ENCODE measurements around the gene GRAPL. TPM values are rescaled to one million over a fixed set of nuclear protein-coding genes. Genes with fewer than 3 reads are reported as not detected.
"Not testable (repeated sequence)": the region's sequence is repeated elsewhere in the genome, so short reads cannot be mapped to it uniquely, and the experiment has no call there.

The GRAPL gene
- total RNA-seq (2014; rRNA removed; shearing (Covaris generic); ENCODE audit: low replicate concordance) = 6.2 and 20.6 TPM in 2 replicates

DNA sequence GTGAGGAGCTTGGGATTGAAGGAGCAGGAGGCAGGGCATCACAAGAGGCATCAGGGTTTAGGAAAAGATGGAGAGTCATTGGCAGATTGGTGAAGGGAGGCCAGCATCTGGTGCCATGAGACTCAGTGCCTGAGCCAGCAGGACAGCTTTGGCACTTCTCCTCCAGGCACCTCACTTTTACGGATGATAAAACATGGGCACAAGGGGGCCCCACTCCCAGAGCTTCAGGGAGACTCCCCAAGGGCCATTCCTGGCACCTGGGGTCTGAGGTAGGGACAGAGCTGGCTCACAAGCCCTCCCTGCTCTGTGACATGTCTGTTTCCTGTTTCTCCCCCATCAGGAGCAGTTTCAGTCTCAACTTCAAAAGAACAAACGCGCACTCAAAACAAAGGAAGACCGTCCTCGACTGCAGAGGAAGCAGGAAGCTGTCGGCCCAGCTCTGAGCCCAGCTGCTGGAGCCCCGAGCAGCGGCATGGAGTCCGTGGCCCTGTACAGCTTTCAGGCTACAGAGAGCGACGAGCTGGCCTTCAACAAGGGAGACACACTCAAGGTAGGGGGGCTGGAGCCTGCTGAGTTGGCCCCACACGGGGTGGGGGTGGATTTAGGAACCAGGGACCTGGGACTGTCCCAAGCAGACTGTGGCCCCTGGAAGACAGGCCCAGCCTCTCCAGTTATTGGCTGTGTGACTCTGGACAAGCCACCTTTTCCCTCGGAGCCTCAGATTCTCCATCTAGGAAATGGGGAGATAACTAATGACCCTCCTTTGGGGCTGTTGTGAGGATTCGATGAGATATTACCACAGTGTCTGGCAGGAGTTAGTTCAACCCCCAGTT, at the start of gene GRAPL:
TSS of gene GRAPL (plus strand) at position 442 of the 833 bp plus-strand sequence. CDS start at position 473, 31 bp downstream.
- not testable (repeated sequence) for H3K4me3 ChIP-seq (ENCODE audit: low read length); H3K27me3 ChIP-seq (ENCODE audit: low read length); H3K9me3 ChIP-seq (ENCODE audit: low read length); H3K9ac ChIP-seq (ENCODE audit: low read length); H3K4me1 ChIP-seq (ENCODE audit: low read length); DNase-seq; H2AFZ ChIP-seq (ENCODE audit: low read length); H3K79me2 ChIP-seq (ENCODE audit: low read length); H3K36me3 ChIP-seq (ENCODE audit: insufficient read depth, low read length); H3K27ac ChIP-seq (ENCODE audit: low read length); H3K4me2 ChIP-seq (ENCODE audit: low read depth, low read length, poor library complexity, severe bottlenecking); H3K9me2 ChIP-seq (replicated peaks; ENCODE audit: insufficient read depth, low read length); H4K20me1 ChIP-seq (ENCODE audit: insufficient read depth, low read depth, low read length)

DNA sequence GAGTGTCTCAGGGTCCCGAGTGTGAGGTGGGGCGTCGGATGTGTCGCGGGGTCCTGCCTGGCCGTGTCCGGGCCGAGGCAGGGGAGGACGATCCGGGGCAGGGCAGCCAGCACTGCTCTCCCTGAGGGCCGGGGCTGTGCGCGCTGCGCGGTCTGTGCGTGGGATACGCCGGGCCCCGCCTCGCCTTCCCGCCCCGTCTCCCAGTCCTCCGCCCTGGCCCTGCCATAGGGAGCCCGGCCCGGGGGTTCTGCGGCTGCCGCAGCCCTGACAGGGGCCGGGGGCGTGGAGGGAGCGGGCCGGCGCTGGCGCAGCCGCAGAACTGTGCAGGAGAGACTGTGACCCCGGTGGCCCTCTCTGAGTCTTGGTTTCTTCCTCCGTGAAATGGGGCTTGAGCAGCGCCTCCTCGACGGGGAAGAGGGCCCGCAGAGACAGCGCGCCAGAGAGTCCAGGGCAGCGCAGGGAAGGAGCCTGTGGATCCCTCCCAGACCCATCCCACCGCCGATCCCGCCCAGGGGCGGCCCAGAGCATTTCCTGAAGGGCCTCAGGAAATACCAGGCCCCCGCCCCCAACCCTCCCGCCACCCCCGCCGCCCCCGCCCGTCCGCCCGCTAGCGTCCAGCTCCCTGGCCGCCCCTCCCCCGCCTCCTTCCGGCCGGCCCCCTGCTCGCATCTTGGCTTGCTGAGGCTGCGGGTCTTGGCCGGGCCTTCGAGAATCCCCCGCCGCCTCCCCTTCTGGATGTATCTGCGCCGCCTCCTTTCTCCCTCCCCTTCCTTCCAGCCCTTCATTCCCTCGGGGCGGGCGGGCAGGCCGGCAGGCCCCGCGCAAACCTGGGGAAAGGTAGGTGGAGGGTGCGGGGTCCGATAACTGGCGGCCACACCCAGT, 38.3 kb upstream of the GRAPL start:
- H3K4me1 ChIP-seq (ENCODE audit: low read length); H3K27me3 ChIP-seq (ENCODE audit: low read length); H3K79me2 ChIP-seq (ENCODE audit: low read length); H3K4me3 ChIP-seq (ENCODE audit: low read length); DNase-seq; H4K20me1 ChIP-seq (ENCODE audit: insufficient read depth, low read depth, low read length); H3K27ac ChIP-seq (ENCODE audit: low read length); H3K36me3 ChIP-seq (ENCODE audit: insufficient read depth, low read length); H2AFZ ChIP-seq (ENCODE audit: low read length); H3K9me3 ChIP-seq (ENCODE audit: low read length); H3K9ac ChIP-seq (ENCODE audit: low read length); H3K4me2 ChIP-seq (ENCODE audit: low read depth, low read length, poor library complexity, severe bottlenecking); H3K9me2 ChIP-seq (replicated peaks; ENCODE audit: insufficient read depth, low read length): not testable (repeated sequence)

DNA sequence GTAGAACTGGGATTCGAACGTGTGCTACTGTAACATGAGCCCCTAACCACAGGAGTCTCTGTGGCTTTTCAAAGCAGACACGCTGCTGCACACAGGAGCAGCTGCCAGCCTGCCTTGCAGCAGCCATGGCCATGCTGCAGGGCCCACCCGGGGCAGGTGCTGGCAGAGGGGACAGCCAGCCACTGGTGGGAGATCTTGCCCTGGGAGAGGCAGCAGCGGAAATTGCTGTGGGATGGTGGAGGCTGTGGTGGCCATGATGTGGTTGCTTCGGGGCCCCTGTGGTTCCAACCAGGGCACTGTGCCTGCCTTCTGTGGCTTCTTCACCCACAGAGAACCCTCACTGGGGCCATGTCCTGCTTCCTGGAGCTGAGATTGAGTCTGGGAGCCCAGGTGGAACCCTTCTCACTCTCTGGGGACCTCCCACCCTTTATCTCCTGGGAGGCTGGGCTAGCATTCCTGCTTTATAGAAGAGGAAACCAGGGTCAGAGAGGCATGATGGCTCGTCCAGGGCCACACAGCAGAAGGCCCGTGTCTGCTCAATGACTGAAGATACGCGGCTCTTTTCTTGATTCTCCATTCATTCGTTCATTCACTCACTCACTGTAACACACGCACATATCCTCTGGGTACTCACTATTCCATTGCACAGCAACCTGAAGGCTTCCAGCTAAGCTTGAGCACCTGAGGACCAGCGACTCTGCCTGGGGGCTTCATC, 37.2 kb upstream of the GRAPL start:
- H3K27ac ChIP-seq (ENCODE audit: low read length); H3K4me2 ChIP-seq (ENCODE audit: low read depth, low read length, poor library complexity, severe bottlenecking); H3K9me3 ChIP-seq (ENCODE audit: low read length); DNase-seq; H2AFZ ChIP-seq (ENCODE audit: low read length); H3K36me3 ChIP-seq (ENCODE audit: insufficient read depth, low read length); H3K4me1 ChIP-seq (ENCODE audit: low read length); H3K79me2 ChIP-seq (ENCODE audit: low read length); H3K9me2 ChIP-seq (replicated peaks; ENCODE audit: insufficient read depth, low read length); H3K4me3 ChIP-seq (ENCODE audit: low read length); H3K9ac ChIP-seq (ENCODE audit: low read length); H3K27me3 ChIP-seq (ENCODE audit: low read length); H4K20me1 ChIP-seq (ENCODE audit: insufficient read depth, low read depth, low read length): not testable (repeated sequence)

DNA sequence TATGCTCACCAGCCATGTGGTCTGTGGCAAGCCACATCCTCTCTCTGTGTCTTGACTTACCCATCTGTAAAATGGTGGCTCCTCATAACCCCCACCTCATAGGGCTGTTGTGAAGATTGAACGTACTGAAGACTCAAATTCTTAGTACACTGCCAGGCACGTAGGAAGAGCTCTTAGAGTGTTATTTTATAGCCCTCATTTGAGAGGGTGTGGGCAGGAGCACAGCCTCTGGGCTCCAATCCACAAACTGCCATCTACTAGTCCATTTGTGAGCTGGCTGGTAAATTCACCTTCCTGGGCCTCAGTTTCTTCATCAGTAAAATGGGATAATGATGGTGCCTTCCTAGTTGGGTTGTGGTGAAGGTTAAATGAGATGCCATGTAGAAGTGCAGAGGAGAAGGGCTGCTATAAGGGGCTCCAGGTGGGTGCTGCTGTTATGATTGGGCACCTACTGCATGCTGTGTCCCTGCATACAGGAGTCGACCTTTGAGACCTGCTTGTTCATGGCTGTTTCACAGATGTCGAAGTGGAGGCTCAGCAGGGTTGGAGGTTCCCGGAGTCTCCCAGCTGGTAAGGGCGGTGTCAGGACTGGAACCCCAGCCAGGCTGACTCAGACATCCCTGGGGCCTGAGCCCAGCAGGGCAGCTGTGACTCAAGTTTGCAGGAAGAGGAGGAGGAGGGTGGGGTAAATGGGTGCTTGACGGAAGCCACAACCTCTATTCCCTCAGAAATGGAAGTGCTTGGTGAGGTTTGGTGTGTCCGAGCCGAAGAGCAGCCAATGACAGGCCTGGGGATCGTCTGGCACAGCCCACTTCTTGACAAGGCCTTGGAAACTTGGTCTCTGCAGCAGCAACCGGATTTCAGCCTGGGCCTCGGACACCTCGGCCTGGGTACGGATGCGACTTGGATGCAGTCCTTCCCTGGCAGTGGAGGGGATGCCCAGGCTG, 34.4 kb upstream of the GRAPL start:
- not testable (repeated sequence) for H3K79me2 ChIP-seq (ENCODE audit: low read length)

DNA sequence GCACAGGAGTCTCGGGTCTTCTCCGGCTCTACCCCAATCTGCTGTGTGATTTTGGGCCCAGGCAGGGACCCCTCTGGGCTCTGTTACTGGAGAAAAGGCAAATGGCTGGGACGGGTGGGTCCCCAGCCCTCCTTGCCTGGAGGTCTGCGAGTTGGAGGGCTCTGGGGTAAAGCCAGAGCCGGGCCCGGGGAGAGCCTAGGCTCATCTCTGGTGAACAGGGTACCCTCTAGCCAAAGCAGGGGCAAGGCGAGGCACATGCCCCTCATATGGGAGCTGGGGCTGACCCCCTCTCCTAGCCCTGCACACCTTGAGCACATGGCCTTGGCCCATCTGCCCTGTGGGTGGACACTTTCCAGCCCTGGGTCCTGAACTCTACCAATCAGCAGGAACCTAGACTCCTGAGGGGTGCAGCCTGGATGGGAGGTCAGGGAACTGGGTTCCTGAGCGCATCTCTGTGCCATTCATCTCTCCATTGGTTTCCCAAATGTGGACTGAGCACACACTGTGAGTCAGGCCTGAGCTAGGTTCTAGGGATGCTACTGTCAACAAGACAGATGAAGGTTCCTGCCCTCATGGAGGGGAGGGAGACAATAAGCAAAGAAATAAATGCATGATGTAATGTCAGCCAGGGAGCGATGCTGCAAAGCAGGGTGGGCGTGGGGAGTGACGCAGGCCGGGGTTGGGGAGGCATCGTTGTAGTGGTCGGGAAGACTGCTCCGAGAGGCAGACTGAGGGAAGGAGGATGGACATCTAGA, 33.5 kb upstream of the GRAPL start:
- not testable (repeated sequence) for H3K27ac ChIP-seq (ENCODE audit: low read length); H3K9me2 ChIP-seq (replicated peaks; ENCODE audit: insufficient read depth, low read length); H3K4me1 ChIP-seq (ENCODE audit: low read length); H3K36me3 ChIP-seq (ENCODE audit: insufficient read depth, low read length); H3K9ac ChIP-seq (ENCODE audit: low read length); H3K4me2 ChIP-seq (ENCODE audit: low read depth, low read length, poor library complexity, severe bottlenecking); H3K4me3 ChIP-seq (ENCODE audit: low read length); H2AFZ ChIP-seq (ENCODE audit: low read length); H3K27me3 ChIP-seq (ENCODE audit: low read length); H4K20me1 ChIP-seq (ENCODE audit: insufficient read depth, low read depth, low read length); H3K79me2 ChIP-seq (ENCODE audit: low read length); DNase-seq; H3K9me3 ChIP-seq (ENCODE audit: low read length)

More for the DNA sequence above, 34.4 kb upstream of the GRAPL start:
- not testable (repeated sequence) for H4K20me1 ChIP-seq (ENCODE audit: insufficient read depth, low read depth, low read length); H3K27me3 ChIP-seq (ENCODE audit: low read length); H3K9me2 ChIP-seq (replicated peaks; ENCODE audit: insufficient read depth, low read length); H3K36me3 ChIP-seq (ENCODE audit: insufficient read depth, low read length); H2AFZ ChIP-seq (ENCODE audit: low read length); H3K4me2 ChIP-seq (ENCODE audit: low read depth, low read length, poor library complexity, severe bottlenecking); H3K4me3 ChIP-seq (ENCODE audit: low read length); H3K4me1 ChIP-seq (ENCODE audit: low read length); H3K9ac ChIP-seq (ENCODE audit: low read length); DNase-seq; H3K27ac ChIP-seq (ENCODE audit: low read length); H3K9me3 ChIP-seq (ENCODE audit: low read length)

DNA sequence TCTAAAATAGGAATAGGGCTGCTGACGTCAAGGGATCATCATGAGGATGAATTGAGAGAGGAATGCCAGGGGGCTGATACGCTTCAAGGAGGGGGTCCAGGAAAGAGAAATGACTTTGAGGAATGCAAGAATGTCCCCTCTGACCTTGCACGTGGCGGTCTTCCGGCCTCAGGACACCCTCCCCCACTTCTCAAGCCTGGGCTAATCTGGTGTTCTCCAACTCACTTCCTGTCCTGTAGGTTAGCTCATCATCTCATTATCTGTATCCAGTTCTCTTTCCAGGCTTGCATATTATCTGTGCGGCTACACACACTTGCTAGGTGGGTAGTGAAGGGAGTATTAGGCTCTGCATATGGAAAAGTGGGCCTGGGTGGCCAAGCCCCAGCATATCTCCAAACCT, 18.9 kb upstream of the GRAPL start:
- H3K9me2 ChIP-seq (replicated peaks; ENCODE audit: insufficient read depth, low read length); H4K20me1 ChIP-seq (ENCODE audit: insufficient read depth, low read depth, low read length); H3K79me2 ChIP-seq (ENCODE audit: low read length); H3K9ac ChIP-seq (ENCODE audit: low read length); H3K4me2 ChIP-seq (ENCODE audit: low read depth, low read length, poor library complexity, severe bottlenecking); H3K4me3 ChIP-seq (ENCODE audit: low read length); H3K36me3 ChIP-seq (ENCODE audit: insufficient read depth, low read length); H3K9me3 ChIP-seq (ENCODE audit: low read length); H3K27ac ChIP-seq (ENCODE audit: low read length); H2AFZ ChIP-seq (ENCODE audit: low read length); H3K27me3 ChIP-seq (ENCODE audit: low read length); H3K4me1 ChIP-seq (ENCODE audit: low read length): not testable (repeated sequence)
- peak; percentile 31 for DNase-seq

Data from Karpas-422 (cell line).